Measurements from ENCODE around the gene GCSH. TPM values are rescaled to one million over a fixed set of nuclear protein-coding genes. Genes with fewer than 3 reads are reported as not detected.
A peak's percentile ranks its signal among the peaks of the same experiment; 100 is the strongest.

The GCSH gene
- total and polyA plus RNA-seq, 10 of the 15 experiments (the other 5 are each of a cell fraction or from before 2014, with no cell fraction given): 14.7 to 108 (median 39.3) TPM

GRCh38 chr16:81095653-81095952 lies 592 bp downstream of the GCSH start:
- ChIA-PET CTCF (no interaction called here), RAD21 (ENCODE audit: unreplicated experiment) (interaction anchor here (1.6 kb wide), 1 partner anchor 19 kb away, joined by 4 read pairs; the partner anchor contains the start of gene C16orf46), SMC1A (ENCODE audit: uncharacterized antibody, unreplicated experiment) (interaction anchor here (1.0 kb wide), 1 partner anchor 61 kb away, joined by 3 read pairs; no protein-coding TSS in a partner anchor), POLR2A (interaction anchor here (0.9 kb wide), 1 partner anchor 17 kb away, joined by 3 read pairs; no protein-coding TSS in a partner anchor)
- Histone ChIP-seq H3K27me3 (replicated peaks in 1 of 2; ENCODE audit: control insufficient read depth in 2 of 2, insufficient read depth in 2 of 2, low read length in 1 of 2) (no peaks in the 10 kb centered on the region), H3K4me3 (peak overlapping the region; percentile 97), H3K9ac (ENCODE audit: control insufficient read depth, insufficient read depth, low read length) (peak overlapping the region; percentile 58), H3K79me2 (ENCODE audit: control insufficient read depth, insufficient read depth, low read length) (peaks cover 10% of the 10 kb centered on the region), H3K4me2 (ENCODE audit: control insufficient read depth, insufficient read depth) (peak overlapping the region; percentile 19; the same call in 1 of the 2 replicates), H3K36me3 (ENCODE audit: control insufficient read depth in 2 of 2, insufficient read depth in 2 of 2, low read length in 1 of 2) (no peaks in the 10 kb centered on the region), H4K20me1 (ENCODE audit: control insufficient read depth, insufficient read depth) (no peaks in the 10 kb centered on the region), H3K9me3 (replicated peaks; ENCODE audit: control insufficient read depth, insufficient read depth, low read length) (no peaks in the 10 kb centered on the region), H3K27ac (ENCODE audit: control insufficient read depth, insufficient read depth) (peak overlapping the region; percentile 38), H2AFZ (ENCODE audit: control insufficient read depth, low read depth, low read length) (peak overlapping the region; percentile 58), H3K4me1 (ENCODE audit: control insufficient read depth, insufficient read depth, low read length) (peaks cover 12% of the 10 kb centered on the region)
- intact Hi-C loops (cut with micrococcal nuclease; ENCODE audit: unreplicated experiment): no loop called here
- in situ Hi-C loops (cut with MboI): no loop called here
- BruUV-seq (replicated peaks): no TSS peak
- ATAC-seq (peak; percentile 13), FAIRE-seq (no peak), DNase-seq (ENCODE audit: low read depth, low spot score) (no peak)
- no peak for TF ChIP-seq MTA2 (IDR thresholded peaks at IDR 0.05; ENCODE audit: low read depth)
- peak; percentile 32 for TF ChIP-seq MYC (IDR thresholded peaks at IDR 0.05; ENCODE audit: insufficient read depth, insufficient read length, insufficient replicate concordance, low read length, severe bottlenecking)
- WGBS (ENCODE audit: insufficient coverage, insufficient replicate concordance, low lambda C conversion rate, missing lambda C conversion rate): 3% methylated on average over 15 of the region's 22 CpGs

DNA sequence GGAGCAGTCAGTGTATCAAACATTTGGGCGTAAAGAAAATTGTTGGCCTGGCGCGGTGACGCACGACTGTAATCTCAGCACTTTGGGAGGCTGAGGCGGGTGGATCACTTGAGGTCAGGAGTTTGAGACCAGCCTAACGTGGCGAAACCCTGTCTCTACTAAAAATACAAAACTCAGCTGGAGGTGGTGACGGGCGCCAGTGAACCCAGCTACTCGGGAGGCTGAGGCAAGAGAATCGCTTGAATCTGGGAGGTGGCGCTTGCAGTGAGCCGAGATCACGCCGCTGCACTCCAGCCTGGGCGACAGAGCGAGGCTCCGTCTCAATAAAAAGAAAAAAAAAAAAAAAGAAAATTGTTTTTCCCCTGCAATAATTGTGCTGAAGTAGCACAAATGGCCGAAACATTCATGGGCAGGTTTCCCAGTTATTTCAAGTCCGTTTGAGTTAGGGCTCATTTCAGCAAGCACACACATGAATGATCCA lies 1.4 kb downstream of the GCSH start:
- Histone ChIP-seq H3K4me3 (peak overlapping the region; percentile 30; the same call in 1 of the 2 replicates), H3K27me3 (replicated peaks in 1 of 2; ENCODE audit: control insufficient read depth in 2 of 2, insufficient read depth in 2 of 2, low read length in 1 of 2) (no peaks in the 10 kb centered on the region), H3K4me1 (ENCODE audit: control insufficient read depth, insufficient read depth, low read length) (peaks cover 12% of the 10 kb centered on the region), H3K9ac (ENCODE audit: control insufficient read depth, insufficient read depth, low read length) (peak overlapping the region; percentile 40; the same call in 1 of the 2 replicates), H3K36me3 (ENCODE audit: control insufficient read depth in 2 of 2, insufficient read depth in 2 of 2, low read length in 1 of 2) (no peaks in the 10 kb centered on the region), H3K9me3 (replicated peaks; ENCODE audit: control insufficient read depth, insufficient read depth, low read length) (no peaks in the 10 kb centered on the region), H3K4me2 (ENCODE audit: control insufficient read depth, insufficient read depth) (peak overlapping the region; percentile 80), H3K79me2 (ENCODE audit: control insufficient read depth, insufficient read depth, low read length) (peaks cover 10% of the 10 kb centered on the region), H4K20me1 (ENCODE audit: control insufficient read depth, insufficient read depth) (no peaks in the 10 kb centered on the region), H2AFZ (ENCODE audit: control insufficient read depth, low read depth, low read length) (no peak overlapping the region), H3K27ac (ENCODE audit: control insufficient read depth, insufficient read depth) (no peak overlapping the region)
- SMC1A ChIA-PET (ENCODE audit: uncharacterized antibody, unreplicated experiment): interaction anchor here (1.0 to 1.3 kb wide), 3 partner anchors 11 to 60 kb away, joined by 3 to 4 read pairs (median 4); partner anchors contain the start of gene C16orf46
- RAD21 ChIA-PET (ENCODE audit: unreplicated experiment): interaction anchor here (1.6 kb wide), 1 partner anchor 18 kb away, joined by 4 read pairs; the partner anchor contains the start of gene C16orf46
- DNase-seq (ENCODE audit: low read depth, low spot score) (no peak), FAIRE-seq (no peak), ATAC-seq (no peak)
- POLR2A ChIA-PET: interaction anchor here (0.7 to 1.2 kb wide), 3 partner anchors 17 to 21 kb away, joined by 3 to 4 read pairs (median 4); partner anchors contain the start of gene C16orf46
- intact Hi-C loops (cut with micrococcal nuclease; ENCODE audit: unreplicated experiment): no loop called here
- WGBS (ENCODE audit: insufficient coverage, insufficient replicate concordance, low lambda C conversion rate, missing lambda C conversion rate): 74% methylated on average over 18 of the region's 21 CpGs
- in situ Hi-C loops (cut with MboI): no loop called here
- no TSS peak for BruUV-seq (replicated peaks)
- CTCF ChIA-PET: no interaction called here
- TF ChIP-seq, protein P1, sequence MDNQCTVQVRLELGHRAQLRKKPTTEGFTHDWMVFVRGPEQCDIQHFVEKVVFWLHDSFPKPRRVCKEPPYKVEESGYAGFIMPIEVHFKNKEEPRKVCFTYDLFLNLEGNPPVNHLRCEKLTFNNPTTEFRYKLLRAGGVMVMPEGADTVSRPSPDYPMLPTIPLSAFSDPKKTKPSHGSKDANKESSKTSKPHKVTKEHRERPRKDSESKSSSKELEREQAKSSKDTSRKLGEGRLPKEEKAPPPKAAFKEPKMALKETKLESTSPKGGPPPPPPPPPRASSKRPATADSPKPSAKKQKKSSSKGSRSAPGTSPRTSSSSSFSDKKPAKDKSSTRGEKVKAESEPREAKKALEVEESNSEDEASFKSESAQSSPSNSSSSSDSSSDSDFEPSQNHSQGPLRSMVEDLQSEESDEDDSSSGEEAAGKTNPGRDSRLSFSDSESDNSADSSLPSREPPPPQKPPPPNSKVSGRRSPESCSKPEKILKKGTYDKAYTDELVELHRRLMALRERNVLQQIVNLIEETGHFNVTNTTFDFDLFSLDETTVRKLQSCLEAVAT (IDR thresholded peaks at IDR 0.05): no peak
- TF ChIP-seq RCOR1 (conservative IDR thresholded peaks at IDR 0.05; ENCODE audit: low read depth, low read length) (no peak), ZZZ3 (IDR thresholded peaks at IDR 0.05; ENCODE audit: control insufficient read depth, insufficient read length, low read depth) (no peak), KDM1A (IDR thresholded peaks at IDR 0.05; ENCODE audit: borderline replicate concordance) (no peak), ZBED1 (IDR thresholded peaks at IDR 0.05; ENCODE audit: borderline replicate concordance) (no peak), ZBTB11 (CRISPR knock-in tag; IDR thresholded peaks at IDR 0.05) (no peak), BRCA1 (IDR thresholded peaks at IDR 0.05; ENCODE audit: low read depth, low read length) (no peak), STAT3 (IDR thresholded peaks at IDR 0.05; ENCODE audit: low read depth, low read length) (no peak), DPF2 (IDR thresholded peaks at IDR 0.05) (no peak)
